ENCODE data around the gene RARA.

Gene RARA

DNA sequence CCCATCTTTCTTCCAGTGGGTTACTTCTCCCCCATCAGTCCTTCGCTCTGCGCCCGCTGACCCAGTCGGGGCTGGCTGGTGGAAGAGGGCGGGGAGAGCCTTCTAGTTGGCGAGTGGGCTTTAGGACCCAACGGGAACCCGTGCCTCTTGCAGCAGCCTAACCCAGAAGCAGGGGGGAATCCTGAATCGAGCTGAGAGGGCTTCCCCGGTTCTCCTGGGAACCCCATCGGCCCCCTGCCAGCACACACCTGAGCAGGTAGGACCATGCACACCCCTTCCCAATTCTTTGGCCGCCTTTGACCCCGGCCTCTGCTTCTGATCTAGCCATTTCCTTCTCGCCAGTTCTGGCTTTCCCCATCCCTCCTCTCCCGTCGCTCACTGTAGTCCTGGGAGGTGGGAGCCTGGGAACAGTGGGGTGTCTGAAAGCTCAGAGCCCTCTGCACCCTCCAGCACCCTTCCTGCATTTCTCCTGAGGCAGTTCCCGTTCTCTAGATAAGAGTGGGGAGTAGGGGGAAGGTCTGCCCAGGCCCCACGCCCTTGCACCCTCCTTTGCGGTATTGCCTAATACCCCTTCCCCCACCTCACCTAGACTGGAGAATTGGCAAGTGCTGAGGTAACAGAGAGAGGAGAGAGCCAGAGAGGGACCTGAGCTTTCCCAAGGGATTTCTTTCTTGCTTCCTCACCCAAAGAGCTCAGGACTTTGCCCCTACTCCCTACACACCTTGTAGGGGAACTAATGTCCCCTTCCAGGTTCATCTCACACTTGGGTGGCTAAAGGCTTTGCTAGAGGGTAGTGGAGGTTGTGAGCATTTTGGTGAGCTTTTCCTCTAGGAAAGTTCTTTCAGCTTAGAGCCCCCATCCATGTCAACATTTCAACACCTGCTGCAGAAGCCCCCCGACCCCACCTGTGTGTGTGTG is at the start of gene RARA:
TSS of gene RARA (plus strand) at position 150 of the 918 bp plus-strand sequence. CDS start 22,039 bp downstream, outside the sequence.
- in situ Hi-C loops (cut with MboI; ENCODE audit: low sequenced_read_pairs): no loop called here

DNA sequence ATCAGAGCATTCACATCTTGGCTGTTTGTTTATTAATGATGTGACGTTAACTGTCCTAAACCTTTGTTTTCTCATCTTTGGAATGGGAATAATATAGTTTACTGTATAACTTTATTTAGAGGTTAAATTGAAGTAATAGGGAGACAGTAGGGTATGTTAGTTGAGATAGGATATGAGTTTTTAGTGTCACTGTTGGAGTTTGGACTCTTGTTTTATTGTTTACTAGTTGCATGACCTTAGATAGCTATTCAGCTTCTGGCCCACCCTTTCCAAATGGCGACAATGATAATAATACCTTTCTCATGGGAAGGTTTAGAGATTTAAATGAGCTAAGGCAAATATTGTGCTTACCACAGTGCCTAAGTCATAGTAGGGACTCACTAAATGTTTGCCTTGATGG is 49.5 kb upstream of the RARA start:
- in situ Hi-C loops (cut with MboI; ENCODE audit: low sequenced_read_pairs): no loop called here

GRCh38 chr17:40260528-40260927 is 48.5 kb upstream of the RARA start:
- in situ Hi-C loops (cut with MboI; ENCODE audit: low sequenced_read_pairs): no loop called here

GRCh38 chr17:40264458-40265185 is 44.4 kb upstream of the RARA start:
- in situ Hi-C loops (cut with MboI; ENCODE audit: low sequenced_read_pairs): no loop called here

- in situ Hi-C loops (cut with MboI; ENCODE audit: low sequenced_read_pairs): no loop called here
Measured at GRCh38 chr17:40265337-40265736, 43.6 kb upstream of the RARA start.

DNA sequence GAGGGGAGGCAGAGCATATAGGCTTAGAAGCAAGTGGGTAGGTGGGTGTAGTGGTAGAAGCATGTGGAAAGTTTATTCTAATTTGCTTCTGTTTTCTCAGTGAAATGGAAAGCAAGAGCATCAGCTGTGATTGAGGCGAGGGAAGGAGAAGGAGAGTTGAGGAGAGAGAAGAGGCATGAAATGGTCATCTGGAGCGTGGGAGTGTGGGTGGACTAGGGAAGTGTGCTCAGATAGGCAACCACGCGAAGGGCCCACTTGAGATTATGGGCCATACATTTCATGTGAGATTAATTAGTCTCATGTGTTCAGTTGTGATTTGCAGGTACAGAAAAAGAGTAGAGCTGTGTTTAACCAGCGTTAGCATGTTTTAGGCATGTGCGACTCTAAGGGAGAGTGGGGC is 42.1 kb upstream of the RARA start:
- in situ Hi-C loops (cut with MboI; ENCODE audit: low sequenced_read_pairs): no loop called here

- in situ Hi-C loops (cut with MboI; ENCODE audit: low sequenced_read_pairs): no loop called here
Measured at GRCh38 chr17:40268141-40268712, 40.8 kb upstream of the RARA start.

- in situ Hi-C loops (cut with MboI; ENCODE audit: low sequenced_read_pairs): loop anchor here (25.0 kb wide), 1 partner anchor 266 kb away; the partner anchor contains the start of gene CSF3
Measured at GRCh38 chr17:40278414-40278813, 30.6 kb upstream of the RARA start.

DNA sequence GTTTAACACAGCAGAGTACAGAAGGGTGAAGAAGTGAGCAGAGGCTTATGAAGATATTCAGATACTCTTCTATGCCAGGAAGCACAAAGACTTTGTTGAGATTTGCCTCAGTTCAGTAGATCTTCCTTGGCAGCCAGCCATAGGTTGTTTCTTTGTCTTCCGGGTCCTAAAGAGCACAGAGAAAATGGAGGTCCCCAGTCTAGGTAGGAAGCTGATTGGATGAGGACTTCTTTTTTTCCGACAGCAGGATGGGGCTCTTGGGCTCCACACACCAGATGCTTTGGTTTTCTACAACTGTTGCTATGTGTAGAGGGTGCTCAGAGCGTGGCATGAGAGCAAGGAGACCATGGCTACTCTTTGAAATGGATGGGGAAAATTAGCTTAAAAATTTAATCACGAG is 29.6 kb upstream of the RARA start:
- in situ Hi-C loops (cut with MboI; ENCODE audit: low sequenced_read_pairs): loop anchor here (25.0 kb wide), 1 partner anchor 267 kb away; the partner anchor contains the start of gene CSF3

DNA sequence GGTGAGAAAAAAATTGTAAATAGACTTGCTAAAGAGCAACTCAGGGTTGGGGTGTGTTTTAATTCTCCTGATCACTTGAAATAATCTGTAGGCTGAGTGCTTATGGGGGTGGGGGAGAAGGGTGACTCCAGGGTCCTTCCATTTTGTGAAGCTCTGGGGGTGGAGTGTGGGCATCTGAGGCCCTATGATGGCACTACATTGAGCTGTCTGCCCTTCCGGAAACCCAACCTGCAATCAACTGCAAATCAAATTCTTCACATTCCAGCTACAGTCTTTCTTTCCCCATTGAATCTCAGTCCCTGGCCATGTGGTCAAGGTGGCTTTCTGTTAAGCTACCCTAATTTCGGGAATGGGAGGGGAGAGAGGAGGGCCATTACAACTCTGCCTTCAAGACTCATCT is 27.3 kb upstream of the RARA start:
- in situ Hi-C loops (cut with MboI; ENCODE audit: low sequenced_read_pairs): loop anchor here (25.0 kb wide), 1 partner anchor 269 kb away; the partner anchor contains the start of gene CSF3

GRCh38 chr17:40283662-40284061 is 25.3 kb upstream of the RARA start:
- in situ Hi-C loops (cut with MboI; ENCODE audit: low sequenced_read_pairs): loop anchor here (25.0 kb wide), 1 partner anchor 271 kb away; the partner anchor contains the start of gene CSF3

GRCh38 chr17:40284085-40284713 is 24.8 kb upstream of the RARA start:
- in situ Hi-C loops (cut with MboI; ENCODE audit: low sequenced_read_pairs): loop anchor here (25.0 kb wide), 1 partner anchor 272 kb away; the partner anchor contains the start of gene CSF3

DNA sequence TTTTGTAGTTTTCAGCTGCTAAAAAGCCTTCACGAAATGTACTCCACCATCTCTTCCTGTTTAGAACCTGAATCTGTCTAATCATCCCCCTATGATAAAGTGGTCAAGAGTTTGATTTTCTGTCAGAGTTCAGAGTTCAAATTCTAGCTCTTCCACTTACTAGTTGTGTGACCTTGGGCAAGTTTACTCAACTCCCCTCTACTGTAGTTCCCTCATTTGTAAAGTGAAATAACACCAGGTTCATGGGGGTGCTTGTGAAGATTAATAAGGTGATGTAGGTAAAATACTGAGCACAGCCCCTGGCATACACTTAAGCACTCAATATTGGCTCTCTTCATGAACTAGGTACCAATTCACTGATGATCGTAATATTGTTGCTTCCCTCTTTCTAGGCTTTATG is 22.5 kb upstream of the RARA start:
- in situ Hi-C loops (cut with MboI; ENCODE audit: low sequenced_read_pairs): loop anchor here (25.0 kb wide), 1 partner anchor 274 kb away; the partner anchor contains the start of gene CSF3

DNA sequence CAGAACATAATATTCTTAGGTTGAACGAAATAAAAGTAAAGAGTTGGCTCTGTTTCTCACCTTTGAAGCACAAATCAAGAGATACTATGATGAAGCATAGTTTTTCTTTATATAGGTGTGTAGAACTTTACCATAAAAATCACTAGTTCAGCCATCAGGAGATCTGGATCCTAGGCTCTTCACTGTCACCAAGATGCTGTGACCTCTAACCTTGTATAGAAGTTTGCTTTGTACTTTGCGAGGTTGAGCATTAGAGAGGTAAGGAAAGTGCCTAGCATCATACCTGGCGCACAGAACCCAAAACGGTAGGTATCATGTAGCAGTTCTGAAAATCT is 21.9 kb upstream of the RARA start:
- in situ Hi-C loops (cut with MboI; ENCODE audit: low sequenced_read_pairs): loop anchor here (25.0 kb wide), 1 partner anchor 275 kb away; the partner anchor contains the start of gene CSF3

DNA sequence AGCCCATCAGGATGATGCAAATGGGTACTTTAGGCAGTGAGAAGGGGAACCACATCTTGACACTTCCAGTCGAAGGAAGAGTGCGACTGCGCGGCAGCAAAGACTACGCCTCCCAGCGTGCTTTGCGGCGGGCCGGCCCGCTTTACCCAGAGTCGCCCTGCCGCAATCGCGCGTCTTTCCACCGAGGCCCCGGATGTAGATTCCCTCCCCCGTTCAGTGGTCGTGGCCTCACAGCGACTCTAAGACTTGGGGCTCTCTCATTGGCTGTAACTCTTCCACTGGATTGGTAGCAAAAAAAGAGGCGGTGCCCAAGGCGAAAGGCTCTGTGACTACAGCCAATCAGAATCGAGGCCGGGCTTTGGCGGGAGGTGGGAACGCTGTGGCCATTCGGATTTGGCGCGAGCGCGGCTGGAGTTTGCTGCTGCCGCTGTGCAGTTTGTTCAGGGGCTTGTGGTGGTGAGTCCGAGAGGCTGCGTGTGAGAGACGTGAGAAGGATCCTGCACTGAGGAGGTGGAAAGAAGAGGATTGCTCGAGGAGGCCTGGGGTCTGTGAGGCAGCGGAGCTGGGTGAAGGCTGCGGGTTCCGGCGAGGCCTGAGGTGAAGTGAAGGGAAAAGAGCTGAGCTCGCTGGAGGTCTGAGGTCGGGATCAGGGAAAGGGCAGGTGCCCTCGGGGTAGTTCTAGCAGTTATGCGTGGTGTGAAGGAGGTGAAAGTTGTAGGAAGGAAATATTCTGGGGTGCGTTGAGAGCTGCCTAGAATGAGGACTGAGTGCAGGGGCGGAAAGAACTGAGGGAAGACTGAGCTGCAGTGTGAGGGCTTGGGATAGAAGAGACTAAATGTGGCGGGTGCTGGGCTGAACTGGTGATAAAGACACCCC is 21.2 kb upstream of the RARA start, which contains the start of gene CDC6:
TSS of gene CDC6 (plus strand) at position 386 of the 876 bp plus-strand sequence. CDS start 1,542 bp downstream, outside the sequence.
- in situ Hi-C loops (cut with MboI; ENCODE audit: low sequenced_read_pairs): loop anchor here (25.0 kb wide), 1 partner anchor 275 kb away; the partner anchor contains the start of gene CSF3

- in situ Hi-C loops (cut with MboI; ENCODE audit: low sequenced_read_pairs): loop anchor here (25.0 kb wide), 1 partner anchor 278 kb away; the partner anchor contains the start of gene CSF3
Measured at GRCh38 chr17:40290629-40291280, 18.2 kb upstream of the RARA start.

- in situ Hi-C loops (cut with MboI; ENCODE audit: low sequenced_read_pairs): loop anchor here (25.0 kb wide), 1 partner anchor 279 kb away; the partner anchor contains the start of gene CSF3
Measured at GRCh38 chr17:40291281-40291664, 17.7 kb upstream of the RARA start.

- in situ Hi-C loops (cut with MboI; ENCODE audit: low sequenced_read_pairs): loop anchor here (25.0 kb wide), 1 partner anchor 281 kb away; the partner anchor contains the start of gene CSF3
Measured at GRCh38 chr17:40293363-40293762, 15.6 kb upstream of the RARA start.

Data from HL-60/S4 treated with phorbol 12-myristate 13-acetate at 8.2 ng/mL for 4 days and 3 days (cell line).